Measurements from ENCODE around the gene GABRG2.

- TF ChIP-seq CTCF (optimal IDR thresholded peaks at IDR 0.05 in 1 of 3, IDR thresholded peaks at IDR 0.05 in 1 of 3, conservative IDR thresholded peaks at IDR 0.05 in 1 of 3; ENCODE audit: extremely low read depth in 1 of 3, insufficient read depth in 2 of 3, low read length in 3 of 3) (no peak), EZH2 (IDR thresholded peaks at IDR 0.05; ENCODE audit: low read length) (no peak)
These were observed 42.3 kb upstream of the GABRG2 start for GRCh38 chr5:162025312-162025711.

All from keratinocyte (primary cell).